ELR (cell line): ENCODE data around the gene CSK.
A peak's percentile ranks its signal among the peaks of the same experiment; 100 is the strongest.

Source experiments
- DNase-seq: peaks from one replicate; pipeline ENCODE4 v3.0.0-alpha.2; 2015; ENCODE audit warnings: low read depth

Gene CSK

GRCh38 chr15:74801311-74801997 is 19.6 kb downstream of the CSK start:
- DNase-seq = no peak

GRCh38 chr15:74802290-74802689 is 20.4 kb downstream of the CSK start:
- no peak for DNase-seq

- no peak for DNase-seq
These were observed 21.1 kb downstream of the CSK start for GRCh38 chr15:74802862-74803447.

GRCh38 chr15:74804935-74805334 is 23.1 kb downstream of the CSK start:
- DNase-seq = no peak

GRCh38 chr15:74807282-74807681 is 25.4 kb downstream of the CSK start:
- no peak for DNase-seq

GRCh38 chr15:74808078-74808839 is 26.4 kb downstream of the CSK start:
- peak; percentile 26 for DNase-seq

- no peak for DNase-seq
These were observed 27.0 kb downstream of the CSK start for GRCh38 chr15:74808840-74809229.

GRCh38 chr15:74809242-74809641 is 27.4 kb downstream of the CSK start:
- DNase-seq = no peak

GRCh38 chr15:74809956-74810355 is 28.1 kb downstream of the CSK start:
- peak; percentile 47 for DNase-seq

GRCh38 chr15:74812533-74812932 is 30.7 kb downstream of the CSK start, which contains the start of gene LMAN1L:
Gene LMAN1L (plus strand): TSS chr15:74812835. CDS start chr15:74812855, 20 bp downstream.
- DNase-seq = no peak

GRCh38 chr15:74815121-74815934 is 33.4 kb downstream of the CSK start:
- DNase-seq = no peak

- DNase-seq = no peak
These were observed 34.1 kb downstream of the CSK start for GRCh38 chr15:74815961-74816360.

- no peak for DNase-seq
These were observed 34.9 kb downstream of the CSK start for GRCh38 chr15:74816624-74817369.

GRCh38 chr15:74817370-74817737 is 35.5 kb downstream of the CSK start:
- DNase-seq = peak; percentile 50

GRCh38 chr15:74820056-74820455 is 38.2 kb downstream of the CSK start:
- no peak for DNase-seq

GRCh38 chr15:74821091-74821789 is 39.4 kb downstream of the CSK start:
- peak; percentile 28 for DNase-seq

GRCh38 chr15:74821790-74822158 is 39.9 kb downstream of the CSK start:
- DNase-seq = no peak

- DNase-seq = no peak
These were observed 40.4 kb downstream of the CSK start for GRCh38 chr15:74822233-74822632.

- DNase-seq = no peak
These were observed 41.4 kb downstream of the CSK start for GRCh38 chr15:74823324-74823723.

- no peak for DNase-seq
These were observed 43.1 kb downstream of the CSK start for GRCh38 chr15:74824976-74825375.

GRCh38 chr15:74825866-74826265 is 44.0 kb downstream of the CSK start:
- DNase-seq = no peak
